Mesothelial cell of epicardium (in vitro differentiated cells): ENCODE data around the gene MS4A10. TPM values are rescaled to one million over a fixed set of nuclear protein-coding genes. Genes with fewer than 3 reads are reported as not detected.
"Not testable (repeated sequence)": the region's sequence is repeated elsewhere in the genome, so short reads cannot be mapped to it uniquely, and the experiment has no call there.

Source experiments
- DNase-seq, 2 experiments: peaks; one replicate each; pipeline ENCODE4 v3.0.0; 2021; ENCODE audit warnings: low spot score in 2 of 2; ENCODE audit not compliant: unreplicated experiment in 2 of 2
- H3K27ac Mint-ChIP-seq: 2 replicates; pipeline ENCODE4 v1.8.0; 2021; ENCODE audit warnings: mixed read lengths
- H3K27me3 Mint-ChIP-seq: 2 replicates; pipeline ENCODE4 v1.8.0; 2021; ENCODE audit warnings: low read depth, mixed read lengths
- H3K36me3 Mint-ChIP-seq: 2 replicates; pipeline ENCODE4 v1.8.0; 2021; ENCODE audit warnings: mixed read lengths
- H3K4me1 Mint-ChIP-seq: 2 replicates; pipeline ENCODE4 v1.8.0; 2021; ENCODE audit warnings: mixed read lengths
- H3K4me3 Mint-ChIP-seq: 2 replicates; pipeline ENCODE4 v1.8.0; 2021; ENCODE audit warnings: mild to moderate bottlenecking, moderate library complexity, mixed read lengths
- H3K9me3 Mint-ChIP-seq: 2 replicates; pipeline ENCODE4 v1.8.0; 2021; ENCODE audit warnings: mixed read lengths
- CTCF ChIP-seq: fragments of 200-600 bp; sonication (generic); IDR thresholded peaks from one replicate; pipeline ENCODE4 v1.5.0; 2021; ENCODE audit warnings: antibody characterized with exemption; ENCODE audit not compliant: unreplicated experiment
- total RNA-seq: library from RNA; stranded (reverse); gene quantifications from 3 replicates; pipeline ENCODE4 v1.2.1, GENCODE V29; 2021

Gene MS4A10
- total RNA-seq, 1 donor from 2014 or later = not detected

- no peak for DNase-seq
- Mint-ChIP-seq H3K4me3 (no peak within 1 kb of the TSS), H3K27ac (no peak within 1 kb of the TSS), H3K9me3 (no peaks in the 10 kb centered on the region), H3K4me1 (peaks cover 17% of the 10 kb centered on the region), H3K27me3 (peaks cover 18% of the 10 kb centered on the region), H3K36me3 (no peaks in the 10 kb centered on the region)
- TF ChIP-seq CTCF = peak; percentile 59
Measured at GRCh38 chr11:60756307-60757032, 28.7 kb upstream of the MS4A10 start, which contains the start of gene MS4A15. Gene MS4A15, plus strand, starts transcription at chr11:60756867. Its CDS starts 6,867 bp downstream, at chr11:60763734.

- peaks cover 17% of the 10 kb centered on the region for H3K4me1 Mint-ChIP-seq
- H3K4me3 Mint-ChIP-seq = no peak overlapping the region
- no peaks in the 10 kb centered on the region for H3K36me3 Mint-ChIP-seq
- H3K9me3 Mint-ChIP-seq = no peaks in the 10 kb centered on the region
- no peak for DNase-seq
- H3K27me3 Mint-ChIP-seq = peaks cover 11% of the 10 kb centered on the region
- no peak for TF ChIP-seq CTCF
- no peak overlapping the region for H3K27ac Mint-ChIP-seq
Measured at GRCh38 chr11:60757231-60757800, 27.8 kb upstream of the MS4A10 start.

- not testable (repeated sequence) for H3K4me3 Mint-ChIP-seq, DNase-seq, H3K36me3 Mint-ChIP-seq, H3K27me3 Mint-ChIP-seq, H3K9me3 Mint-ChIP-seq
- H3K4me1 Mint-ChIP-seq = peaks cover 17% of the 10 kb centered on the region
- H3K27ac Mint-ChIP-seq = peak overlapping the region; percentile 54
Measured at GRCh38 chr11:60758671-60759070, 26.5 kb upstream of the MS4A10 start.

- peaks cover 17% of the 10 kb centered on the region for H3K4me1 Mint-ChIP-seq
- DNase-seq, H3K27me3 Mint-ChIP-seq, H3K36me3 Mint-ChIP-seq, H3K9me3 Mint-ChIP-seq, H3K4me3 Mint-ChIP-seq: not testable (repeated sequence)
- peak overlapping the region; percentile 54 for H3K27ac Mint-ChIP-seq
Measured at GRCh38 chr11:60759438-60760225, 25.5 kb upstream of the MS4A10 start.

- H3K4me1 Mint-ChIP-seq = peaks cover 17% of the 10 kb centered on the region
- H3K27ac Mint-ChIP-seq = no peak overlapping the region
- H3K4me3 Mint-ChIP-seq = no peak overlapping the region
- H3K27me3 Mint-ChIP-seq = no peaks in the 10 kb centered on the region
- no peaks in the 10 kb centered on the region for H3K9me3 Mint-ChIP-seq
- no peak for TF ChIP-seq CTCF
- DNase-seq = no peak
- H3K36me3 Mint-ChIP-seq = no peaks in the 10 kb centered on the region
Measured at GRCh38 chr11:60761436-60762190, 23.5 kb upstream of the MS4A10 start.

- H3K27me3 Mint-ChIP-seq = peaks cover 5% of the 10 kb centered on the region
- H3K4me3 Mint-ChIP-seq = no peak overlapping the region
- no peak for TF ChIP-seq CTCF
- no peak overlapping the region for H3K27ac Mint-ChIP-seq
- H3K4me1 Mint-ChIP-seq = peaks cover 17% of the 10 kb centered on the region
- no peaks in the 10 kb centered on the region for H3K36me3 Mint-ChIP-seq
- H3K9me3 Mint-ChIP-seq = no peaks in the 10 kb centered on the region
- no peak for DNase-seq
Measured at GRCh38 chr11:60762851-60763691, 22.1 kb upstream of the MS4A10 start.
